Upper lobe of left lung (tissue), 6 donors: Measurements from ENCODE around the gene LAMA3. TPM values are rescaled to one million over a fixed set of nuclear protein-coding genes. Genes with fewer than 3 reads are reported as not detected.

Experiments used
- ATAC-seq, 2 donors: fragments of 200-7000 bp; cut with Tn5 transposase; one replicate each; pipeline ENCODE4 v1.9.1; 2022; ENCODE audit warnings: mild to moderate bottlenecking in 2 of 2, moderate library complexity in 2 of 2; ENCODE audit not compliant: low FRiP score in 2 of 2
- DNase-seq, 2 donors: peaks; one replicate each; pipeline ENCODE4 v3.0.0-alpha.2; 2019 to 2020
- H3K27ac ChIP-seq, 4 donors: fragments of 200-600 bp; sonication (generic); one replicate each; pipeline ENCODE4 v1.5.1; 2016 to 2019
- H3K27me3 ChIP-seq, 4 donors: fragments of 200-600 bp; sonication (generic); one replicate each; pipeline ENCODE4 v1.5.1; 2017 to 2019
- H3K36me3 ChIP-seq, 4 donors: fragments of 200-600 bp; sonication (generic); one replicate each; pipeline ENCODE4 v1.5.1; 2016 to 2019
- H3K4me1 ChIP-seq, 4 donors: fragments of 200-600 bp; sonication (generic); one replicate each; pipeline ENCODE4 v1.5.1; 2018 to 2019
- H3K4me3 ChIP-seq, 4 donors: fragments of 200-600 bp; sonication (generic); one replicate each; pipeline ENCODE4 v1.5.1; 2017 to 2019; ENCODE audit warnings: mild to moderate bottlenecking in 2 of 4, moderate library complexity in 1 of 4
- H3K9me3 ChIP-seq, 4 donors: fragments of 200-600 bp; sonication (generic); one replicate each; pipeline ENCODE4 v1.5.1; 2018 to 2019
- CTCF ChIP-seq, 6 experiments: fragments of 450-650 bp in 4 of 6; fragments of 200-600 bp in 2 of 6; sonication (generic) in 2 of 6; IDR thresholded peaks; one replicate each; pipeline ENCODE4 v1.5.1; 2016 to 2019; ENCODE audit warnings: antibody characterized with exemption in 6 of 6
- EP300 ChIP-seq, 4 donors: sonication (generic); formaldehyde crosslinking; IDR thresholded peaks; one replicate each; pipeline ENCODE4 v1.5.1; 2017; ENCODE audit warnings: antibody characterized with exemption in 4 of 4, control low read depth in 2 of 4
- POLR2A ChIP-seq, 4 donors: fragments of 450-650 bp; IDR thresholded peaks; one replicate each; pipeline ENCODE4 v1.5.1; 2016 to 2017; ENCODE audit warnings: antibody characterized with exemption in 4 of 4, mild to moderate bottlenecking in 2 of 4
- POLR2AphosphoS5 ChIP-seq, 2 donors: sonication (generic); formaldehyde crosslinking; IDR thresholded peaks; one replicate each; pipeline ENCODE4 v1.5.1; 2017; ENCODE audit warnings: antibody characterized with exemption in 2 of 2
- WGBS, 2 donors: methylation state at CpG; one replicate each; pipeline ENCODE4 v1.1.5; 2017 to 2018; 5-methylcytosine and 5-hydroxymethylcytosine counted together
- total RNA-seq, 6 donors: library from RNA; depleted of rRNA in 4 of 6; stranded (reverse); fragments of >200 nt in 4 of 6; gene quantifications; one replicate each; pipeline versions ENCODE4 v1.1.0 to v1.2.1, GENCODE V29; 2016 to 2021
- donor health status: DM: no; HTN: no; CAD: no; lungs with moderate emphysema.
- donor health status: DM: no; HTN: yes; CAD: no; lungs with severe emphysema.

Gene LAMA3
- total RNA-seq, 6 donors from 2014 or later, result 88.2 to 202 (median 141) TPM

GRCh38 chr18:23908827-23909226 lies 219.6 kb downstream of the LAMA3 start:
- peaks cover 0 to 4% (median 0%) of the 10 kb centered on the region in 4 donors for H3K36me3 ChIP-seq
- 92 to 96% methylated on average over 3 of the region's 3 CpGs for WGBS, 2 donors

GRCh38 chr18:23910032-23910431 lies 220.8 kb downstream of the LAMA3 start:
- peaks cover 0 to 4% (median 0%) of the 10 kb centered on the region in 4 donors for H3K36me3 ChIP-seq
- no peak overlapping the region for H3K27ac ChIP-seq
- DNase-seq, result no peak
- no peaks in the 10 kb centered on the region for H3K27me3 ChIP-seq
- 43 to 45% methylated on average over 2 of the region's 2 CpGs for WGBS, 2 donors
- H3K9me3 ChIP-seq, result no peaks in the 10 kb centered on the region
- no peak for ATAC-seq
- no peak for TF ChIP-seq CTCF (IDR thresholded peaks at IDR 0.05)
- no peak for TF ChIP-seq POLR2A (IDR thresholded peaks at IDR 0.05)
- TF ChIP-seq EP300 (IDR thresholded peaks at IDR 0.05), result no peak
- TF ChIP-seq POLR2AphosphoS5 (IDR thresholded peaks at IDR 0.05), result no peak
- no peak overlapping the region for H3K4me3 ChIP-seq
- H3K4me1 ChIP-seq, result no peaks in the 10 kb centered on the region

More at GRCh38 chr18:23908827-23909226, 219.6 kb downstream of the LAMA3 start:
- DNase-seq (no peak), ATAC-seq (no peak)
- Histone ChIP-seq H3K4me3 (no peak overlapping the region), H3K4me1 (no peaks in the 10 kb centered on the region), H3K9me3 (no peaks in the 10 kb centered on the region), H3K27me3 (no peaks in the 10 kb centered on the region), H3K27ac (no peak overlapping the region)
- no peak for TF ChIP-seq POLR2AphosphoS5 (IDR thresholded peaks at IDR 0.05)
- no peak for TF ChIP-seq CTCF (IDR thresholded peaks at IDR 0.05)
- TF ChIP-seq POLR2A (IDR thresholded peaks at IDR 0.05), result no peak
- TF ChIP-seq EP300 (IDR thresholded peaks at IDR 0.05), result no peak

DNA sequence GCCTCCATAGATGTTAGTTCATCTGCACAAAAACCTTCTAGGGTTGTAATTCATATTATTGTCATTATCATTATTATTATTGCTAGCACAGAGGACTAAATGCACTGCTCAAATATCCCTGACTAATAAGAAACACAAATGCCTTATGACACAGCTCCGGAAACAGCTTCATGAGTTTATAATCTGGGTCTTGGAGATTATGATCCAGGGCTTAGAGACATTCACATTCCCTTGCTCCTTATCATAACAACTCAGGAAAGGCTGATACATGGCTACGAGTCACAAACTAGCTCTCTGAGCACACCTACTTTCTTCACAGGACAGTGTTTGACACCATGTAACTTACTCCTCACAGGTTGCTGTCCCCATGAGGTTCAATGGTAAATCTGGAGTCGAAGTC lies 223.1 kb downstream of the LAMA3 start:
- H3K36me3 ChIP-seq, result peaks cover 0 to 4% (median 0%) of the 10 kb centered on the region in 4 donors
- WGBS, 2 donors, result 88 to 91% methylated on average over 3 of the region's 3 CpGs
- ATAC-seq, result no peak

GRCh38 chr18:23916338-23916737 lies 227.1 kb downstream of the LAMA3 start:
- Histone ChIP-seq H3K27me3 (no peaks in the 10 kb centered on the region), H3K9me3 (no peaks in the 10 kb centered on the region), H3K4me3 (no peak overlapping the region), H3K36me3 (peaks cover 0 to 4% (median 0%) of the 10 kb centered on the region in 4 donors), H3K27ac (no peak overlapping the region), H3K4me1 (no peaks in the 10 kb centered on the region)
- DNase-seq (no peak), ATAC-seq (no peak)
- no peak for TF ChIP-seq POLR2AphosphoS5 (IDR thresholded peaks at IDR 0.05)
- TF ChIP-seq POLR2A (IDR thresholded peaks at IDR 0.05), result no peak
- no peak for TF ChIP-seq CTCF (IDR thresholded peaks at IDR 0.05)
- TF ChIP-seq EP300 (IDR thresholded peaks at IDR 0.05), result no peak
- WGBS, 2 donors, result 58 to 66% methylated on average over 4 of the region's 4 CpGs

More for the DNA sequence above, 223.1 kb downstream of the LAMA3 start:
- DNase-seq, result no peak
- Histone ChIP-seq H3K27me3 (no peaks in the 10 kb centered on the region), H3K4me3 (no peak overlapping the region), H3K27ac (no peak overlapping the region), H3K4me1 (no peaks in the 10 kb centered on the region), H3K9me3 (no peaks in the 10 kb centered on the region)
- TF ChIP-seq POLR2AphosphoS5 (IDR thresholded peaks at IDR 0.05), result no peak
- TF ChIP-seq EP300 (IDR thresholded peaks at IDR 0.05), result no peak
- TF ChIP-seq POLR2A (IDR thresholded peaks at IDR 0.05), result no peak
- TF ChIP-seq CTCF (IDR thresholded peaks at IDR 0.05), result no peak

DNA sequence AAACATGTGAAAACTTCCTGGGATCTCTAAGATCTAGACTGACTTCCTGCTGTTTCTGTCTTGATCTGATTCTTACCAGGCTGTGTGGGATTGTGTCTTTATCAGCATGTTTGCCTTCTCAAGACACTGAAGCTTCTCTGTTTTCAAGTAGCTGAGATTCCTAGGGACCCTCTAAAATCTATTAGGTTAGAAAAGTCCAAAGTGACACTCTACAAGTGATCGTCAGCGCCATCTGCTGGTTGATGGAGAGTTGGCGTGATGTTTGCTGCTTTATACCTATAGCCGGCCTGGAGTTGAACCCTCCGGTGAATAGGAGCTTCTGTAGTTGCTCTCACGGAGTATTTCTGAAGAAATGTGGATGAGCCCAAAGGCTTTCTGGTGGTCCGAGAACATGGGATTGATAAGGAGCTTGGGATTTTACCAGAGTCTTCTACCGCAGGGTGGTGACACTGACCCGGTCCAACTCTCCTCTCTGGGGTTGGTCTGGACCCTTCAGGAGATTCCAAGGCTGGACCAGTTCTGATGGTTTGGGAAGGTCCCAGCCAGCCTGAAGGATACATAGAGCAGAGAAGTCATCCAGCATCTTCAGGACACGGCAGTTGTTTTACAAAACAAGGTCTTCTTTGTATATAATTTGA lies 229.3 kb downstream of the LAMA3 start:
- Histone ChIP-seq H3K36me3 (peaks cover 0 to 3% (median 0%) of the 10 kb centered on the region in 4 donors), H3K4me3 (no peak overlapping the region), H3K4me1 (no peaks in the 10 kb centered on the region), H3K27ac (no peak overlapping the region), H3K9me3 (no peaks in the 10 kb centered on the region), H3K27me3 (no peaks in the 10 kb centered on the region)
- ATAC-seq, result peak; percentile 73 to 85
- TF ChIP-seq CTCF (IDR thresholded peaks at IDR 0.05) (peak; percentile 51 to 70 (median 64)), EP300 (IDR thresholded peaks at IDR 0.05) (no peak)
- peak in 1 of 2 donors; percentile 65 for DNase-seq
- WGBS, 2 donors, result 34 to 39% methylated on average over 10 of the region's 10 CpGs
